ENCODE data around the gene LRCOL1. TPM values are rescaled to one million over a fixed set of nuclear protein-coding genes. Genes with fewer than 3 reads are reported as not detected.

Gene LRCOL1
- total and polyA plus RNA-seq, 7 donors, result 0.49 to 1.4 (median 0.55) TPM; not detected in 4

- Histone ChIP-seq H3K27me3 (no peaks in the 10 kb centered on the region), H3K4me1 (no peaks in the 10 kb centered on the region), H3K9me3 (no peaks in the 10 kb centered on the region), H3K36me3 (peaks cover 0 to 64% (median 18%) of the 10 kb centered on the region in 4 donors), H3K27ac (no peak overlapping the region), H3K4me3 (no peak overlapping the region)
- TF ChIP-seq POLR2AphosphoS5 (IDR thresholded peaks at IDR 0.05) (no peak), POLR2A (IDR thresholded peaks at IDR 0.05) (no peak), EP300 (IDR thresholded peaks at IDR 0.05) (no peak), CTCF (IDR thresholded peaks at IDR 0.05) (no peak)
- intact Hi-C loops (cut with DNase I), result no loop called here
- WGBS, 2 donors, result 96 to 98% methylated on average over 6 of the region's 6 CpGs
- no peak for DNase-seq
These were observed 18.9 kb upstream of the LRCOL1 start for GRCh38 chr12:132629330-132629729.

GRCh38 chr12:132625731-132626430 lies 15.5 kb upstream of the LRCOL1 start:
- intact Hi-C loops (cut with DNase I), result no loop called here
- Histone ChIP-seq H3K4me1 (peaks cover 0 to 17% (median 15%) of the 10 kb centered on the region in 4 donors), H3K4me3 (no peak overlapping the region), H3K27me3 (peaks cover 0 to 3% (median 0%) of the 10 kb centered on the region in 3 donors), H3K9me3 (no peaks in the 10 kb centered on the region), H3K27ac (no peak overlapping the region), H3K36me3 (peaks cover 0 to 40% (median 4%) of the 10 kb centered on the region in 4 donors)
- TF ChIP-seq POLR2A (IDR thresholded peaks at IDR 0.05) (no peak), EP300 (IDR thresholded peaks at IDR 0.05) (no peak), CTCF (IDR thresholded peaks at IDR 0.05) (no peak), POLR2AphosphoS5 (IDR thresholded peaks at IDR 0.05) (no peak)
- 94 to 97% methylated on average over 24 of the region's 24 CpGs for WGBS, 2 donors
- DNase-seq, result no peak

GRCh38 chr12:132624910-132625630 lies 14.7 kb upstream of the LRCOL1 start:
- no peak overlapping the region for H3K4me3 ChIP-seq
- DNase-seq, result no peak
- peaks cover 0 to 32% (median 4%) of the 10 kb centered on the region in 4 donors for H3K36me3 ChIP-seq
- peaks cover 2 to 11% (median 6%) of the 10 kb centered on the region in 3 donors for H3K27me3 ChIP-seq
- 93 to 94% methylated on average over 32 of the region's 32 CpGs for WGBS, 2 donors
- no peak overlapping the region for H3K27ac ChIP-seq
- H3K9me3 ChIP-seq, result no peaks in the 10 kb centered on the region
- no peak for TF ChIP-seq CTCF (IDR thresholded peaks at IDR 0.05)
- TF ChIP-seq POLR2AphosphoS5 (IDR thresholded peaks at IDR 0.05), result no peak
- TF ChIP-seq POLR2A (IDR thresholded peaks at IDR 0.05), result no peak
- peaks cover 0 to 17% (median 15%) of the 10 kb centered on the region in 4 donors for H3K4me1 ChIP-seq
- intact Hi-C loops (cut with DNase I), result no loop called here

- intact Hi-C loops (cut with DNase I), result no loop called here
- no peak overlapping the region for H3K4me3 ChIP-seq
These were observed 13.9 kb upstream of the LRCOL1 start for GRCh38 chr12:132624186-132624855.

More at GRCh38 chr12:132624186-132624855, 13.9 kb upstream of the LRCOL1 start:
- Histone ChIP-seq H3K27me3 (peaks cover 10 to 18% (median 14%) of the 10 kb centered on the region in 3 donors), H3K27ac (no peak overlapping the region), H3K9me3 (no peaks in the 10 kb centered on the region), H3K36me3 (peaks cover 0 to 25% (median 4%) of the 10 kb centered on the region in 4 donors), H3K4me1 (peaks cover 0 to 17% (median 15%) of the 10 kb centered on the region in 4 donors)
- TF ChIP-seq POLR2AphosphoS5 (IDR thresholded peaks at IDR 0.05) (no peak), CTCF (IDR thresholded peaks at IDR 0.05) (no peak), EP300 (IDR thresholded peaks at IDR 0.05) (no peak), POLR2A (IDR thresholded peaks at IDR 0.05) (no peak)
- no peak for DNase-seq
- WGBS, 2 donors, result 94% methylated on average over 22 of the region's 22 CpGs
